HG03521 (cell line): ENCODE results near the gene SPNS2.

Experiments used
- ATAC-seq: cut with Tn5 transposase; IDR thresholded peaks from one replicate; pipeline ENCODE4 v1.9.1; 2021; ENCODE audit warnings: mild to moderate bottlenecking, moderate library complexity; ENCODE audit not compliant: unreplicated experiment

Gene SPNS2

GRCh38 chr17:4584917-4585637 lies 86.4 kb downstream of the SPNS2 start:
- ATAC-seq = no peak

- no peak for ATAC-seq
Observed at GRCh38 chr17:4585638-4585994, 86.9 kb downstream of the SPNS2 start.

- ATAC-seq = no peak
Observed at GRCh38 chr17:4586043-4586442, 87.4 kb downstream of the SPNS2 start.

GRCh38 chr17:4587195-4587594 lies 88.5 kb downstream of the SPNS2 start:
- ATAC-seq = no peak

- ATAC-seq = no peak
Observed at GRCh38 chr17:4587803-4588202, 89.1 kb downstream of the SPNS2 start.

GRCh38 chr17:4588391-4588790 lies 89.7 kb downstream of the SPNS2 start:
- no peak for ATAC-seq
